ENCODE data around the gene SP2.

Gene SP2

DNA sequence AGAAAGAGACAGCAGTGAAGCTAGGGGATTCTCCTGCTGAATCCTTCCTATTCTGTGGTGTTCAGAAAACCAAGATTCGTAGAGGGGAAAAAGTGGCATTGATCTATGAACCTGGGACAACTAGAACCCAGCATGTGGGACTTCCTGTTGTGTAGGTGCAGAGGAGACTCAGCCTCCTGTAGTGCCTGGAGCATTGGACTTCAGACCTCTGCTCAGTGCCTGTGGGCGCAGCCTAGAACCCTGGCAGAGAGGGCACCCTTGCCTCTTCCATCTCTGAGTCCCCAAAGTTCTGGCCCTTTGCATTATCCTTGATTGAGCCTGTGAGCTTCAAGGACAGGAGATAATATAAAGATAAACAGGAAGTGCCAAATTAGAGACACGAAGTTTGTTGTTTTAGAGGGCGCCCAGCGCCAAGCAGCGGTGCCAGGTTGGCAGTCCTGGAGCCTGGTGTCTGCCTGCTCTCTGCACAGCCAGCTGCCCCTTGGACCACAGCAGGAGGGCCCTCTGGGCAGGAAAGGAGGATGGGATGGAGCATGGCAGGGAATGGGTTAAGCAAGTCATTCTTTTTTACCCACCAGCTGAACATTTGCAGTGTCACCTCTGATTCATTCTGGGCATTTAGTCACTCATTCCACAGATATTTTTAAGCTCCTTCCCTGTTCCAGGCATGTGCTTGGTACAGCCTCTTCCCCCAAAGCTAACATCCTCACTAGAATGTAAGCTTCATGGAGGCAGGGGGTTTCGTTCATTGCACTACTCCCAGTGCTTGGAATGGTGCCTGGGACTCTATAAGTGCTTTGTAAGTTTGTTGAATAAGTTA is 33.2 kb upstream of the SP2 start:
- Histone ChIP-seq H3K4me3 (ENCODE audit: severe bottlenecking) (no peak overlapping the region), H3K27ac (ENCODE audit: poor library complexity, severe bottlenecking) (peak overlapping the region; percentile 87), H3K9me3 (ENCODE audit: severe bottlenecking) (no peaks in the 10 kb centered on the region), H3K4me1 (ENCODE audit: insufficient read depth, poor library complexity, severe bottlenecking) (peaks cover 26% of the 10 kb centered on the region), H3K27me3 (ENCODE audit: insufficient read depth, poor library complexity, severe bottlenecking) (no peaks in the 10 kb centered on the region), H3K36me3 (ENCODE audit: low read depth) (no peaks in the 10 kb centered on the region)
- TF ChIP-seq CTCF (IDR thresholded peaks at IDR 0.05; ENCODE audit: poor library complexity, severe bottlenecking): no peak
- DNase-seq (ENCODE audit: low spot score) (no peak), ATAC-seq (ENCODE audit: low read depth) (peak; percentile 77)

DNA sequence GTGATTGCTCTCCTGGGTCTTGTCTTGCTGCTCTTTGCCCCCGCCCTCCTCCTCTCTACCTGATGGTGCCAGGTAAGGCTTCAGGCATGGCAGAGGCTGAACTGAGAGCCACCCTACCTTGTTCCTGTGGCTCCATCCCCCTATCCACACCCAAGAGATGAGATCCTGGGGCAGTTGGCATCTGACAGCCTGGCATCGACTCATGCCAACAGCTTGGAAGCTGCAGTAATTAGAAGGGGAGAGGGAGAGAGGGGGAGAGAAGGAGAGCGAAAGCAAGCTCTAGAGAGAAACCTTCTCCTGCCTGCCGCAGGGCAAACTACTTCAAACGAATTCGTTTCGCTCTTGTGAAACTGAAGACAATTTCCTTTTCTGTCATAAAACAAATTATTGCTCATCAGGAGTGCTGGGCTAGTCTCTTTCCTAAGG is 31.2 kb upstream of the SP2 start:
- Histone ChIP-seq H3K27ac (ENCODE audit: poor library complexity, severe bottlenecking) (peak overlapping the region; percentile 87), H3K27me3 (ENCODE audit: insufficient read depth, poor library complexity, severe bottlenecking) (no peaks in the 10 kb centered on the region), H3K36me3 (ENCODE audit: low read depth) (no peaks in the 10 kb centered on the region), H3K9me3 (ENCODE audit: severe bottlenecking) (no peaks in the 10 kb centered on the region), H3K4me1 (ENCODE audit: insufficient read depth, poor library complexity, severe bottlenecking) (peaks cover 26% of the 10 kb centered on the region), H3K4me3 (ENCODE audit: severe bottlenecking) (no peak overlapping the region)
- TF ChIP-seq CTCF (IDR thresholded peaks at IDR 0.05; ENCODE audit: poor library complexity, severe bottlenecking): no peak
- no peak for DNase-seq (ENCODE audit: low spot score)
- ATAC-seq (ENCODE audit: low read depth): peak; percentile 71

GRCh38 chr17:47866941-47867340 is 29.1 kb upstream of the SP2 start:
- no peaks in the 10 kb centered on the region for H3K27me3 ChIP-seq (ENCODE audit: insufficient read depth, poor library complexity, severe bottlenecking)
- ATAC-seq (ENCODE audit: low read depth) (no peak), DNase-seq (ENCODE audit: low spot score) (no peak)
- no peak overlapping the region for H3K27ac ChIP-seq (ENCODE audit: poor library complexity, severe bottlenecking)
- no peaks in the 10 kb centered on the region for H3K9me3 ChIP-seq (ENCODE audit: severe bottlenecking)
- no peaks in the 10 kb centered on the region for H3K36me3 ChIP-seq (ENCODE audit: low read depth)
- H3K4me3 ChIP-seq (ENCODE audit: severe bottlenecking): no peak overlapping the region
- peaks cover 29% of the 10 kb centered on the region for H3K4me1 ChIP-seq (ENCODE audit: insufficient read depth, poor library complexity, severe bottlenecking)
- TF ChIP-seq CTCF (IDR thresholded peaks at IDR 0.05; ENCODE audit: poor library complexity, severe bottlenecking): no peak

- Histone ChIP-seq H3K27ac (ENCODE audit: poor library complexity, severe bottlenecking) (no peak overlapping the region), H3K27me3 (ENCODE audit: insufficient read depth, poor library complexity, severe bottlenecking) (no peaks in the 10 kb centered on the region), H3K36me3 (ENCODE audit: low read depth) (no peaks in the 10 kb centered on the region), H3K4me1 (ENCODE audit: insufficient read depth, poor library complexity, severe bottlenecking) (peaks cover 27% of the 10 kb centered on the region), H3K4me3 (ENCODE audit: severe bottlenecking) (no peak overlapping the region), H3K9me3 (ENCODE audit: severe bottlenecking) (no peaks in the 10 kb centered on the region)
- TF ChIP-seq CTCF (IDR thresholded peaks at IDR 0.05; ENCODE audit: poor library complexity, severe bottlenecking): no peak
- DNase-seq (ENCODE audit: low spot score) (no peak), ATAC-seq (ENCODE audit: low read depth) (no peak)
Observed at GRCh38 chr17:47867813-47868533, 28.1 kb upstream of the SP2 start.
